Lower lobe of right lung (tissue), 2 donors: ENCODE measurements around the gene KRT86. TPM values are rescaled to one million over a fixed set of nuclear protein-coding genes. Genes with fewer than 3 reads are reported as not detected.

Source experiments
- ATAC-seq, 2 donors: fragments of 200-7000 bp; cut with Tn5 transposase; one replicate each; pipeline ENCODE4 v1.9.1; 2020 to 2022; ENCODE audit warnings: mild to moderate bottlenecking in 2 of 2, moderate library complexity in 2 of 2
- DNase-seq: peaks from one replicate; pipeline ENCODE4 v3.0.0-alpha.2; 2020
- H3K27ac ChIP-seq: fragments of 200-600 bp; one replicate; pipeline ENCODE4 v1.8.0; 2022
- H3K27me3 ChIP-seq: fragments of 200-600 bp; one replicate; pipeline ENCODE4 v1.8.0; 2022; ENCODE audit warnings: low read depth
- H3K36me3 ChIP-seq: fragments of 200-600 bp; one replicate; pipeline ENCODE4 v1.8.0; 2022; ENCODE audit warnings: mild to moderate bottlenecking
- H3K4me1 ChIP-seq: fragments of 200-600 bp; one replicate; pipeline ENCODE4 v1.8.0; 2022
- H3K4me3 ChIP-seq: fragments of 200-600 bp; one replicate; pipeline ENCODE4 v1.8.0; 2022; ENCODE audit warnings: mild to moderate bottlenecking
- H3K9me3 ChIP-seq: fragments of 200-600 bp; one replicate; pipeline ENCODE4 v1.8.0; 2022
- intact Hi-C: fragments of 100-400 bp; cut with DNase I; formaldehyde crosslinking; loops from one replicate; pipeline ENCODE4 v1.11.0; 2022
- total RNA-seq: library from RNA; stranded (reverse); fragmentation: NEBNext Ultra II Directional; extraction: Animal tissue kit (Norgen Biotek cat#: 25700); gene quantifications from one replicate; pipeline ENCODE4 v1.2.1, GENCODE V29; 2021
- TF ChIP-seq, protein P1 (sequence below): fragments of 200-600 bp; IDR thresholded peaks from one replicate; pipeline ENCODE4 v1.8.0; 2022; ENCODE audit warnings: antibody characterized with exemption, mild to moderate bottlenecking
- donor health status: DM: no; HTN: yes; CAD: no; lungs with severe emphysema.

Gene KRT86
- total RNA-seq, 1 donor from 2014 or later: 0.74 TPM

DNA sequence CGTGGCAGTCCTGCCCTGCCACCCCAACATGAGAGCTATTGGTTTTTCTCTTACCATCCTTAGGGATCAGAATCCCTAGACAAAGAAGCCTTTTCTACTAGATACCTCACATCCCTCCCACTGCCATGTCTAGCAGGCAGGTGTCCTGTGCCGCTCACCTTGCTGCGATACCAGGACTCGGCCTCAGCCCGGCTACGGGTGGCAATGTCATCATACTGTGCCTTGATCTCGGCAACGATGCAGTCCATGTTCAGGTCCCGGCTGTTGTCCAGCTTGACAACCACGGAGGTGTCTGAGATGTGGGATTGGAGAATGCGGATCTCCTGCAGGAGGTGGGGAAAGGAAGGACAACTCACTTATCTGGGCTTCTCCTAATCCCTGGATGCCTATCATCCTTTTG is 42.3 kb downstream of the KRT86 start:
- intact Hi-C loops: no loop called here
- Histone ChIP-seq H3K4me1 (no peaks in the 10 kb centered on the region), H3K9me3 (no peaks in the 10 kb centered on the region), H3K4me3 (no peak overlapping the region), H3K36me3 (no peaks in the 10 kb centered on the region), H3K27ac (no peak overlapping the region), H3K27me3 (peaks cover 20% of the 10 kb centered on the region)
- no peak for DNase-seq
- TF ChIP-seq, protein P1, sequence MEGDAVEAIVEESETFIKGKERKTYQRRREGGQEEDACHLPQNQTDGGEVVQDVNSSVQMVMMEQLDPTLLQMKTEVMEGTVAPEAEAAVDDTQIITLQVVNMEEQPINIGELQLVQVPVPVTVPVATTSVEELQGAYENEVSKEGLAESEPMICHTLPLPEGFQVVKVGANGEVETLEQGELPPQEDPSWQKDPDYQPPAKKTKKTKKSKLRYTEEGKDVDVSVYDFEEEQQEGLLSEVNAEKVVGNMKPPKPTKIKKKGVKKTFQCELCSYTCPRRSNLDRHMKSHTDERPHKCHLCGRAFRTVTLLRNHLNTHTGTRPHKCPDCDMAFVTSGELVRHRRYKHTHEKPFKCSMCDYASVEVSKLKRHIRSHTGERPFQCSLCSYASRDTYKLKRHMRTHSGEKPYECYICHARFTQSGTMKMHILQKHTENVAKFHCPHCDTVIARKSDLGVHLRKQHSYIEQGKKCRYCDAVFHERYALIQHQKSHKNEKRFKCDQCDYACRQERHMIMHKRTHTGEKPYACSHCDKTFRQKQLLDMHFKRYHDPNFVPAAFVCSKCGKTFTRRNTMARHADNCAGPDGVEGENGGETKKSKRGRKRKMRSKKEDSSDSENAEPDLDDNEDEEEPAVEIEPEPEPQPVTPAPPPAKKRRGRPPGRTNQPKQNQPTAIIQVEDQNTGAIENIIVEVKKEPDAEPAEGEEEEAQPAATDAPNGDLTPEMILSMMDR: no peak
- no peak for ATAC-seq

DNA sequence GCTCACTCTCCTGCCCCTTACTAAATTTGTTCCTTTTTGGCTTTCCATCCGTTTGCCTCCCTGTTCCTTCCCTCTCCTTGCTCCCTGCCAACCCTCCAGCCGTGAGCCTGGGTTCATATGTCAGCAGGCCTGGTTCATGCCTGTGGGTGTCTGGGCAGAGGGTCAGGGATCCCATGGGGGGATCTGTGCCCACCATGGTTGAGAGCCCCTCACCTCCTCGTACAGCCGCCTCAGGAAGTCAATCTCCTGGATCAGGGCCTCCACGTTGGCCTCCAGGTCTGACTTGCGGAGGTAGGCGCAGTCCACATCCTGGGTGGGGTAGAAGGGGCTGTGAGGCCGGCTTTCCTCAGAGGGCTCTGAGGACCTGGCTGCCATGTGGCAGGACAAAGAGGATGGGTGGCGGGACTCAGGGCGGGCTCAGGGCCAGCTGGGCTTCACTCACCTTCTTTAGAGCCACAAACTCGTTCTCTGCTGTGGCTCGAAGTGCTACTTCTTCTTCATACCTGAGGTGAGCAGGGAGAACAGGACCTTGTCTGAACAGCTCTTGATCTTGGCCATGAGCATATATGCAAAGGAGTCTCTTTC is 43.1 kb downstream of the KRT86 start:
- Histone ChIP-seq H3K4me3 (no peak overlapping the region), H3K27ac (no peak overlapping the region), H3K36me3 (no peaks in the 10 kb centered on the region), H3K9me3 (no peaks in the 10 kb centered on the region), H3K27me3 (peaks cover 20% of the 10 kb centered on the region), H3K4me1 (no peaks in the 10 kb centered on the region)
- intact Hi-C loops: no loop called here
- TF ChIP-seq, protein P1: no peak
- DNase-seq: no peak
- ATAC-seq: no peak

DNA sequence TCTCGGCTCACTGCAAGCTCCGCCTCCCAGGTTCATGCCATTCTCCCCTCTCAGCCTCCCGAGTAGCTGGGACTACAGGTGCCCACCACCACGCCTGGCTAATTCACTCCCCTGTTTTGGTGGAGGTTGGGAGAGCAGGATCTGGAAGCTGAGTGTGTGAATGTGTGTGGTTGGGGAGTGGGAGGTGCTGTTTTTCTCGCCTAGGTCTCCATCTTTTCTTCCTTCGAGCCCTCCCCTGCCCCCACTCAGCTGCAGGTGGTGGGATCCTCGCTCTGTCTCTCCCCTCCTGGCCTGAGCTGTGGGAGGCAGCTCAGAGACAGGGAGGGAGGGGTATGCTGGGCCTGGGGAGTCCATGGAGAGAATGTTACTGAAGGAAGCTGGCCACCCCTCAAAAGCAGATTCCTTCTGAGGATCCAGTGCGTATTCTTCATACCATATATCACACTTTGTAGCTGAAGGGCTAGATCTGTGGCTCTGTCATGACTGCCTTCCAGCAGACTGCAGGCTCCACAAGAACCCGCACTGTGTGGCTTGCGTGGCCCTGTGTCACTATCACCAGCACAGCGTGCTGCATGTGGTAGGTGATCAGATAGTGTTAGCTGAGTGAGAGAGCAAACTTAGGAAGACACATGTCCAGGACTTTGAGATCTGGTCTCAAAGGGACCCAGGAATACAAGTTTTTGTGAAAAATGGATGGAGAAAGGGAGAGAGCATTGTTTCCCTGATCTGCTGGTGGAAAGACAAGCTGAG is 44.0 kb downstream of the KRT86 start:
- H3K27me3 ChIP-seq: peaks cover 20% of the 10 kb centered on the region
- no peaks in the 10 kb centered on the region for H3K36me3 ChIP-seq
- TF ChIP-seq, protein P1: no peak
- no peak overlapping the region for H3K27ac ChIP-seq
- ATAC-seq (no peak), DNase-seq (no peak)
- H3K9me3 ChIP-seq: no peaks in the 10 kb centered on the region
- intact Hi-C loops: no loop called here
- no peaks in the 10 kb centered on the region for H3K4me1 ChIP-seq
- H3K4me3 ChIP-seq: no peak overlapping the region

DNA sequence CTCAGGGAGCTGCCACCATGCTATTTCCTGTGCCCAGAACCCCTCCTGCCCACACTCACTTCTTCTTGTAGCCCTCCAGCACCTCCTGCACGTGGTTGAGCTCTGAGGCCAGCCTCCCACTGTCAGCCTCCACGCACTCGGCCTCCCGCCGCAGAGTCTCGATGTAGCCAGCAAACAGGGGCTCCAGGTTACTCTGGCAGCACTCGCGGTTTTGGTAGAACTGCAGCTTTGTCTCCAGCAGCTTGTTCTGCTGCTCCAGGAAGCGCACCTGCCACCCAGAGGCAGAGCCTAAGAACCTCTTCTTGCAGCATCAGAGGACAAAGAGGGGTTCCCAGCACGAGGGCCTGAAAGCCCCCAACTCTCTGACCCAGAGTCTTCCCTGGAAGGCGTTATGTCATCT is 44.7 kb downstream of the KRT86 start:
- intact Hi-C loops: no loop called here
- Histone ChIP-seq H3K9me3 (no peaks in the 10 kb centered on the region), H3K36me3 (no peaks in the 10 kb centered on the region), H3K27ac (no peak overlapping the region), H3K4me3 (no peak overlapping the region), H3K27me3 (peaks cover 20% of the 10 kb centered on the region), H3K4me1 (no peaks in the 10 kb centered on the region)
- ATAC-seq (no peak), DNase-seq (no peak)
- TF ChIP-seq, protein P1: no peak

DNA sequence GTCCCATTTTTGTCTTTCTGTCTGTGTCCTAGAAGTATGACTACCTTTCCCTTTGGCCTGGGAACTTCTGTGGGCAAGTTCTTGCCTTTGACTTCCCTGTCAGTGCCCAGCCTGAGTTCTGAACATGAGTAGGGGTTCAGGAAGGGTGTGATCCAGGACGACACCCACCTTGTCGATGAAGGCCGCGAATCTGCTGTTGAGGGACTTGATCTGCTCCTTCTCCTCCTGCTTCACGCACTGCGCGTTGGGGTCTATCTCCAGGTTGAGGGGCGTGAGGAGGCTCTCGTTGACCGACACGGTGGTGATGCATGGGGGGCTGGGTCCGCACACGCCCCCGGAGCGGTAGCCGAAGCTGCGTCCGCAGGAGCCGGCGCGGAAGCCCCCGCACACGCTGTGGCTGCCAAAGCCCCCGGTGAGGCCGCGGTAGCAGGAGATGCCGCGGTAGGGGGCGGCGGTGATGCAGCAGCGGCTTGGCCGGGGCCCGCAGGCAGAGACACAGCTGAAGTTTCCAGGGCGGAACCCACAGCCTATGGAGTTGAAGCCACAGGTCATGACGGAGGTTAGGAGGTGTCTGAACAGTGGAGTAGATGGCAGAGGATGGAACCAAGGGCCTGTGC is 46.4 kb downstream of the KRT86 start, which contains the start of gene KRT83:
TSS of gene KRT83 (minus strand) at position 615 of the 617 bp plus-strand sequence. CDS start at position 552, 63 bp downstream.
- Histone ChIP-seq H3K27me3 (peaks cover 20% of the 10 kb centered on the region), H3K27ac (no peak within 1 kb of the TSS), H3K4me1 (no peaks in the 10 kb centered on the region), H3K4me3 (no peak within 1 kb of the TSS), H3K36me3 (no peaks in the 10 kb centered on the region), H3K9me3 (no peaks in the 10 kb centered on the region)
- DNase-seq: no peak
- TF ChIP-seq, protein P1: no peak
- no peak for ATAC-seq
- intact Hi-C loops: no loop called here
